ENCODE measurements around the gene PANK4.
"Not testable (repeated sequence)": the region's sequence is repeated elsewhere in the genome, so short reads cannot be mapped to it uniquely, and the experiment has no call there.

Gene PANK4

GRCh38 chr1:2558861-2559260 lies 32.5 kb upstream of the PANK4 start:
- DNase-seq, result no peak

DNA sequence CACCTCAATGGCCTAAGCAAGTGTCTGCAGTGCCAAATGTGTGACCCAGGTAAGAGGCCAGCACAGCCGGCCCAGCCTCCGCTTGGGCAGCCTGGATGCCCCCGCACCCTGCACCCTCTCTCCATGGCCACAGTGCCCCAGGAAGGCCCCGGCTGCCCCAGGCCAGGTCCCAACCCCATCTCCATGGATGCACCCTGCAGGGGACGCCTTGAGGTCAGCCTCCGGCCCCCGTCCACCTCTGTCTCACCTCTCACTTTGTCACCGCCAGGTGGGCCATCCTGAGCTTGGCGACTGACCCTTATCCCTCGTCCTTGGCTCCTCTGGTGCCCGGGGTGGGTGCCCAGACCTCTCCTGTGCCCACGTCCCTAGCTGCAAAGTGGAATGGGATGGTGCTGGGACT lies 32.0 kb upstream of the PANK4 start:
- no peak for DNase-seq

GRCh38 chr1:2557482-2558400 lies 31.3 kb upstream of the PANK4 start:
- DNase-seq, result no peak

DNA sequence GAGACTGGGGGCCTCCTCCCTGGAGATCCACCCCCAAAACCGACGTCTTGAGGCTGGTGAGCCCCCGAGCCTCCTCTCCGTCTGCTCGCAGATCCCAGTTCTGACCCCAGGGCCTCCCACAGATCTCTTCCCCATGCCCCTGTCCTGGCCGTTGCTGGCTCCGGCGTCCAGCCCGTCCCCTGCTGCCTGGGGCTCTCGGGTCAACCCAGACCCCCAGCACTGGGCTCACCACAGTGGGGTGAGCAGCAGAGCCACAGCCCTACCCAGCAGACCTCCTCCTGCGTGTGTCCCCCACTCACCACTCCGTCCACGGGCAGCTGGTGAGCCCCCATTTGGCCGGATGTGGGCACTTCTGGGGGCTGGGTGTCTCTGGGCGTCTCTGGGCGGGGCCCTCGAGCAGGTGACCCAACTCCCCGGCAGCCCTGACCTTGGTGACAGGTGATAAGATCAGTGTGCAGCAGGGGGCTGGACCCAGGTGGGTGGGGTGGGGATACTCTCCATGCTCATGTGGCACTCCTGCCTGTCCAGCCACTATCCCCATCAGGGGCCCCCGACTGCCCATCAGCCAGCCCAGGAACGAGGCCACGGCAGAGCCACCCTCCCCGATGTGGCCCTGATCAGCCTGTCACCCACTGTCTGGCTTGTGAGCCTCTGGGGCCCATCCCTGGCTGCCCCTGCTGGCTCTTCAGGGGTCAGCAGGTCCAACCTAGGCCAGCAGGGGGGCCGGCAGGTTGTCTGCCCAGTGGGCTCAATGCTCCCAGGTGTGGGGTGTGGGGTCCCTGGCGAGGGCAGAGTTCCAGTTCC lies 30.5 kb upstream of the PANK4 start:
- DNase-seq, result no peak

DNA sequence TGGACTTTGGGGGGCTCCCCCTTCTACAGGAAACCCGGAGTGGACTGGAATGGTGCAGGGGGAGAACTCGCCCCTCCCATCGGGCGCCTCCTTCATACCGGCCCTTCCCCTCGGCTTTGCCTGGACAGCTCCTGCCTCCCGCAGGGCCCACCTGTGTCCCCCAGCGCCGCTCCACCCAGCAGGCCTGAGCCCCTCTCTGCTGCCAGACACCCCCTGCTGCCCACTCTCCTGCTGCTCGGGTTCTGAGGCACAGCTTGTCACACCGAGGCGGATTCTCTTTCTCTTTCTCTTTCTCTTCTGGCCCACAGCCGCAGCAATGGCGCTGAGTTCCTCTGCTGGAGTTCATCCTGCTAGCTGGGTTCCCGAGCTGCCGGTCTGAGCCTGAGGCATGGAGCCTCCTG lies 29.9 kb upstream of the PANK4 start, which contains the start of gene TNFRSF14:
Gene TNFRSF14 (plus strand): TSS at position 95 of the 401 bp plus-strand sequence. CDS start 294 bp downstream, at position 389.
- DNase-seq, result peak; percentile 37

- DNase-seq, result no peak
Measured at GRCh38 chr1:2555634-2556276, 29.4 kb upstream of the PANK4 start.

- DNase-seq, result no peak
Measured at GRCh38 chr1:2554621-2555387, 28.4 kb upstream of the PANK4 start.

DNA sequence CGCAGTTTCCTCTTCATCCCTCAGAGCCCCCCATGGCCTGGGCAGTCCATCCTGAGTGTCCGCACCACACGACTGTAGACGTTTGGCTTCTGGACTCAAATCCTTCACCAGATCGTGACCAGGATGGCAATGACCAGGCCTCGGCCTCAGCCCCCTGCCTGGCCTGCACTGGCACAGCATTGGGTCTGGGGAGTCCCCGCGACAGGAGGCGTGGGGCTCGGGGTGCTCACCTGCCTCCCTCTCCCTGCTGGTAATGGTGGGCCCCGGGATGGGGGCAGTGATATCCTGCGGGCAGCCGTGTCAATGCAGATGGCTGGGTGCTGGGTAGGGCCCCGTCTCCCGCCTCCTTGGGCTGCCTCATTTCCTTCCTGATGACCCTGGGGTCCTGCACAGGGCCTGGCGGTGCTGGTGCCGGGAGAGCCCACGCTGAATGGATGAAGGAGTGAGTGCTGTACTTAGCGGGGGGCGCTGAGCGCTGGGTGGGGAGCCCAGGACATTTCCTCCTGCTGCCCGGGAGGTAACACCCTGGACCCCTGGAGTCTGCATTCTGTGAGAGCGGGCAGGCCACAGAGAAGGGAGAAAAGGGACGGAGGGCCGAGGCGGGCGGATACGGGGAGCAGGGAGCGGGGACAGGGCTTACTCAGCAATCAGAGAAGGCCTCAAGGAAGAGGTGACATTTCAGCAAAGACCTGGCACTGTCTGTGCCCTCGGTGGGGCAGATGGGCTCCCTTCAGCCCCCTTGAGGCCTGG lies 27.6 kb upstream of the PANK4 start:
- no peak for DNase-seq

- not testable (repeated sequence) for DNase-seq
Measured at GRCh38 chr1:2553076-2553475, 26.7 kb upstream of the PANK4 start.

DNA sequence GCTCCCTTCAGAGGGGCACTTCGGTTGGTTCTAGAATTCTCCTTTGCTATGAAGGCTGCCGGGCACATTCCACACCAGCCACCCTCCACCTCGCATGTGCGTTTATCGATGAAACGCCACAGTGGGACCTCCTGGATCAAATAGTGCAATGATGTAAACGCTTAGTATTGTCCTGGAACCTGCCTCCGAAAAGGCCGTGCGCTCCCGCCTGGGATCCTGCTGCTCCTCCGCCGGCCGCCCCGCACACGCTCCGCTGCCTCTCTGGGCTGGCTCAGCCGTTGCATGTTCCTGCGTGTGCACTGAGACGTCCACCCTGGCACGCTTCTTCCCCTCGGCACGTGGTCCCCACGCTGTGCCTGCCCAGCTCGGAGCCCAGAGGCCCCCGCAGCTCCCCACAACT lies 25.8 kb upstream of the PANK4 start:
- DNase-seq, result no peak

DNA sequence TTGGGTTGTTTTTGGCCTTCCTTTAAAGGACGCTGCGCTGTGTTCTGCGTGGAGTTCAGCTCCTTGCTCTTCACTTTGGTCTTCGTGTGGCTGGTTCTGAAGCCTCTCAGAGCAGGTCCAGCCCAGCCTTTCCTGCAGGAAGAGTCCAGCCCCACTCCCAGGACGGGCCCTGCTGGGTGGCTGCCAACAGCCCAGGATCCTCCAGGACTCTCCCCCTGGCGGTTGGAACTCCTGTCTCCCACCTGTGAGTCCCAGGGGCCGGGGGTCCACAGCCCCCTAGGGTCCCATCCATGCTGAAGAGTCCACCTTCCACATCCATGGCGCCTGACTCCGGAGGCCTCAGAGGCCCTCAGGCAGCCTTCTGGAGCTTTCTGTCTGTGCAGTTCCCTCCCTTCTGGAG lies 25.1 kb upstream of the PANK4 start:
- DNase-seq, result not testable (repeated sequence)

GRCh38 chr1:2550309-2550861 lies 24.0 kb upstream of the PANK4 start:
- DNase-seq, result not testable (repeated sequence)

DNA sequence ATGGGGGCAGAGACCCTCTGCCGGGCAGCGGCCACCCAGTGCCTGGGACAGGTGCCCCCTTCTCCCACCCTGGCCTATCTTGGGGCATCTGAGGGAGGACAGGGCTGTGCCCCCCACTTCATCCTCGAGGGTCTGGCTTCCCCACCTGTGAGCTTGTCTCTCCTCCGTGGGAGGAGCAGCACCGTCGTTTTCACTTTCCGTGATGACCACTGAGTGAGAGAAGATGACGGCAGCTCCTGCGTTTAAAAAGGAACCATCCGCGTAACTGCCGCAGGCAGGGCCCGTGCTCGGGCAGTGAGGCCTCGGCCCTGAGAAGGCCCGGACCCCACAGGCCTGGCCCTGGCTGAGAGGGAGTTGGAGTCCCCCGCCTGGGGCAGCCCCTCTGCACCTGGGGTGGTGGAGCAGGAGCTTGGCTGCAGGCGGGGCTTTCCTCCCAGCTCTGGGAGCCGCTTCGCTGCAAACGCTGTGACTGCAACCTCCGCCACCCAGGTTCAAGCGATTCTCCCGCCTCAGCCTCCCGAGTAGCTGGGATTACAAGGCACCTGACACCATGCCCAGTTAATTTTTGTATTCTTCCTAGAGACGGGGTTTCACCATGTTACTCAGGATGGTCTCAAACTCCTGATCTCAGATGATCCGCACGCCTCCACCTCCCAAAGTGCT lies 23.1 kb upstream of the PANK4 start:
- DNase-seq, result not testable (repeated sequence)

DNA sequence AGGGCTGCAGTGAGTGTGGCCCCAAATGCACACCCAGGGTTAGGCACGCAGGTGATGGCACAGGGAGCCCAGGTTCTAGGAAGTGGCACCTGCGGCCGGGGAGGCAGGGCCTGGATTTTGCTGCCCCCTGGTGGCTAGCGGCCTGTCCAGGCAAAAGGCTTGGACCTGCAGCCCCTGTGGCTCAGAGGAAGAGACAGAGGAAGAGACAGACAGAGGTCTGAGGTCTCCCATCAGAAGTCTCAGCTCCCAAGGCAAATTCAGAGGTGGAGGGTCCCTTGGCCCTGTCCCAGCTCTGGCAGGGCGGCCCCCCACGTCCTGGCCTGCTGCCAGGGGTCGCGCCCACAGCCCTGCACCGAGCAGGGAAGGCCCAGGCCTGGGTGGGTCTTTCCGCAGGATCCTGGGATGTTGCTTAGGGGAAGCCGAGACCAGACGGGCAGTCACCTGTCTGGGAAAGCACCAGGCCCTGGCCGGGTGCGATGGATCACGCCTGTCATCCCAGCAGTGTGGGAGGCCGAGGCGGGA lies 21.7 kb upstream of the PANK4 start:
- peak; percentile 47 for DNase-seq

GRCh38 chr1:2547210-2548067 lies 21.0 kb upstream of the PANK4 start:
- DNase-seq, result no peak

DNA sequence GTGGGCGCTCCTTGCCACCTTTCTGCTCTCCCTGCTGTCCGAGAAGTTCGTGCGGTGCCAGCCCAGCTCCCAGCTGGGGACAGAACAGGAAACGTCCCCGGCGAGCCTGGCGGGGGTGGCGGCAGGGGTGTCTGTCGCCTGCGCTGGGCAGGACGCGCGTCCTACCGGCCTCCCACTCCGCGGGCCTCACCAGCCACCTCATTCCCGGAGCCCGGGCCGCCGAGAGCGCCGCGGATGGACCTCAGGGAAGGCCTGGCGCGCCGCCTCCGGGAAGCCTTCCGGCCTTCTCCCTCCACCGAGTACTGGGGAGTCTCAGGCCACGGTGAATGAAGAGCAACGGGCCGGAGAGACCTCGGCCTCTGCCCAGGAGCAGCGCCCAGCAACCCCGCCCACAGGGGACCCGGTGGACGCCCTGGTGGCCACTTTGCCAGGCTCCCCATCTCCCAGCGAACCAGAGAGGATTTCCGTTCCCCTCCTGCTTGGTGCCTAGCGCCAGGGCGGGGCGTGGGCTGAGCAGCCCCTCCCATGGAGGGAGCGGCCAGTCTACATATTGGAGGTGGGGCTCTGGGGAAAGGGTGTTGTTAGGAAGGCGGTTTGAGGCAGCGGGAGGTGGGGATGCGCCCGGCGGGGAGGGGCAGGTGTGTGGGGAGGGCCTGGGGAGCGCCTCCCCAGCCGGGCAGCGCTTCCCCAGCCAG lies 20.3 kb upstream of the PANK4 start:
- peak; percentile 49 for DNase-seq

DNA sequence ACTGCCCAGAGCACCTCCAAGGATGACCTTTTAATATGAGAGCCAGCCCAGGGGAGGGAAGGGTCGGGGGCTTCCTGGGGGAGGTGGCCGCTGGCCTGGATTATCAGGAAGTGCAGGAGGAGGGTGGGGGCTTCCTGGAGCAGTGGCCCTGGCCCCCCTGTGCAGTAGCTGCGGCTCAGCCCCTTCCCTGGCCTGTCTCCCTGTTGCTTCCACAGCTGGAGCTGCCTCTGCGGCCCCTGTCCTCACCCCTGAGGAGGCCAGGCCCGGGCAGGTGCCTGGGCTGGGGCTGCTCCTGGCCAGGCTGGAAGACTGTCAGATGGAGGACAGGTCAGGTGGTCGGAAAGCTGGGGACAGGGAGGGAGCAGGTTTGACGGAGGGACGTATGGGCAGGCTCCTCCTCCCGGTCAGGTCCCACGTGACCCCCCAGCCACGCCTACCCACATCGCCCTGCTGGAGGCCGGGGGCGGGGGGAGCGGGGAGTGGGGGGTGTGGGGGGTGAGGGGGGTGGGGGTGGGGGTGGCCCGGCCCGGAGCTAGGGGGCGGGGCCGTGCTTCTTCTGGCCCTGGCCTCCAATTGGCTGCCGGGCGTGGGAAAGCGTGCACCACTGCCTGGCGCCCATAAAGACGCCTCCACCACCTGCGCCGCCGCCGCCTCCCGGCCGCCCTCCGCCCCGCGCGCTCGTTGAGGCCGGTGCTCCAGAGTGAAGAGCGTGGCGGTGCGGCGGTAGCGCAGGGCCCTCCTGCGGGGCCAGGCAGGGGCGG lies 19.5 kb upstream of the PANK4 start:
- DNase-seq, result peak; percentile 66
